Neural progenitor cell (in vitro differentiated cells): ENCODE results near the gene NKAIN2. TPM values are rescaled to one million over a fixed set of nuclear protein-coding genes. Genes with fewer than 3 reads are reported as not detected.

ENCODE experiments used
- DNase-seq: peaks from one replicate; pipeline ENCODE4 v3.0.0-alpha.2; 2016; ENCODE audit warnings: low spot score
- H2AFZ ChIP-seq: fragments of 200-600 bp; sonication (generic); replicated peaks from 2 replicates; pipeline ENCODE4 v1.6.1; 2016; ENCODE audit warnings: antibody characterized with exemption
- H3F3A ChIP-seq: fragments of 200-600 bp; sonication (generic); 2 replicates; pipeline ENCODE4 v1.6.1; 2016; ENCODE audit warnings: antibody characterized with exemption, low read depth
- H3K27ac ChIP-seq: fragments of 200-600 bp; sonication (generic); 2 replicates; pipeline ENCODE4 v1.5.1; 2016; ENCODE audit warnings: mild to moderate bottlenecking
- H3K27me3 ChIP-seq: fragments of 200-600 bp; sonication (generic); 2 replicates; pipeline ENCODE4 v1.6.1; 2016; ENCODE audit warnings: mild to moderate bottlenecking, moderate library complexity
- H3K36me3 ChIP-seq: fragments of 200-600 bp; sonication (generic); 2 replicates; pipeline ENCODE4 v1.5.1; 2016
- H3K4me1 ChIP-seq: fragments of 200-600 bp; sonication (generic); 2 replicates; pipeline ENCODE4 v1.6.1; 2016; ENCODE audit warnings: mixed run types
- H3K4me2 ChIP-seq: fragments of 200-600 bp; sonication (generic); 2 replicates; pipeline ENCODE4 v1.6.1; 2016
- H3K4me3 ChIP-seq: fragments of 200-600 bp; sonication (generic); 2 replicates; pipeline ENCODE4 v1.5.1; 2016
- H3K79me2 ChIP-seq: fragments of 200-600 bp; sonication (generic); 2 replicates; pipeline ENCODE4 v1.6.1; 2016; ENCODE audit warnings: low read depth
- H3K9ac ChIP-seq: fragments of 200-600 bp; sonication (generic); 2 replicates; pipeline ENCODE4 v1.6.1; 2016
- H3K9me3 ChIP-seq: fragments of 200-600 bp; sonication (generic); 2 replicates; pipeline ENCODE4 v1.5.1; 2016; ENCODE audit warnings: low read depth
- H4K20me1 ChIP-seq: fragments of 200-600 bp; sonication (generic); 2 replicates; pipeline ENCODE4 v1.6.1; 2016; ENCODE audit warnings: low read depth
- H3K27ac Mint-ChIP-seq: 3 replicates; pipeline ENCODE4 v1.8.0; 2021; ENCODE audit warnings: mixed read lengths
- H3K27me3 Mint-ChIP-seq: 2 replicates; pipeline ENCODE4 v1.8.0; 2022; ENCODE audit warnings: low read depth, mild to moderate bottlenecking, inconsistent platforms, moderate library complexity, mixed read lengths; ENCODE audit not compliant: insufficient read depth
- H3K36me3 Mint-ChIP-seq: 3 replicates; pipeline ENCODE4 v1.8.0; 2021; ENCODE audit warnings: mixed read lengths
- H3K4me1 Mint-ChIP-seq: 3 replicates; pipeline ENCODE4 v1.8.0; 2021; ENCODE audit warnings: mixed read lengths
- H3K4me3 Mint-ChIP-seq: 3 replicates; pipeline ENCODE4 v1.8.0; 2021; ENCODE audit warnings: mild to moderate bottlenecking, moderate library complexity, mixed read lengths
- H3K9me3 Mint-ChIP-seq: 3 replicates; pipeline ENCODE4 v1.8.0; 2020; ENCODE audit warnings: mixed read lengths
- CTCF ChIP-seq: fragments of 200-600 bp; sonication (generic); IDR thresholded peaks from 2 replicates; pipeline ENCODE4 v1.5.1; 2017; ENCODE audit warnings: antibody characterized with exemption, mild to moderate bottlenecking
- EZH2 ChIP-seq: fragments of 200-600 bp; sonication (generic); IDR thresholded peaks from 2 replicates; pipeline ENCODE4 v1.6.1; 2017; ENCODE audit warnings: antibody characterized with exemption, mild to moderate bottlenecking, moderate library complexity
- EZH2phosphoT487 ChIP-seq: fragments of 200-600 bp; sonication (generic); IDR thresholded peaks from 2 replicates; pipeline ENCODE4 v1.6.1; 2017; ENCODE audit warnings: antibody characterized with exemption
- total RNA-seq: library from RNA; depleted of rRNA; stranded (reverse); fragments of >200 nt; gene quantifications from 2 replicates; pipeline ENCODE4 v1.2.3, GENCODE V29; 2015; ENCODE audit warnings: low replicate concordance

The NKAIN2 gene
- total RNA-seq, 1 donor from 2014 or later: 0.45 TPM

- Histone ChIP-seq H3K27ac (no peak overlapping the region), H3K27me3 (no peaks in the 10 kb centered on the region), H2AFZ (no peak overlapping the region), H3K4me1 (no peaks in the 10 kb centered on the region), H3K9ac (no peak overlapping the region), H3K4me2 (no peak overlapping the region), H3K36me3 (no peaks in the 10 kb centered on the region), H3F3A (no peaks in the 10 kb centered on the region), H3K79me2 (no peaks in the 10 kb centered on the region), H3K4me3 (no peak overlapping the region), H3K9me3 (no peaks in the 10 kb centered on the region), H4K20me1 (no peaks in the 10 kb centered on the region)
- H3K27me3 Mint-ChIP-seq: no peaks in the 10 kb centered on the region
- no peak for DNase-seq
- H3K36me3 Mint-ChIP-seq: no peaks in the 10 kb centered on the region
- H3K4me3 Mint-ChIP-seq: no peak overlapping the region
- TF ChIP-seq EZH2phosphoT487: no peak
- no peaks in the 10 kb centered on the region for H3K9me3 Mint-ChIP-seq
- H3K4me1 Mint-ChIP-seq: no peaks in the 10 kb centered on the region
- no peak overlapping the region for H3K27ac Mint-ChIP-seq
Observed at GRCh38 chr6:123990376-123990775, 186.7 kb downstream of the NKAIN2 start.

- TF ChIP-seq CTCF (no peak), EZH2phosphoT487 (no peak), EZH2 (no peak)
- no peaks in the 10 kb centered on the region for H3K36me3 ChIP-seq
- no peak overlapping the region for H3K27ac ChIP-seq
- DNase-seq: no peak
- no peaks in the 10 kb centered on the region for H3K9me3 ChIP-seq
- Mint-ChIP-seq H3K27ac (no peak overlapping the region), H3K27me3 (no peaks in the 10 kb centered on the region), H3K4me3 (no peak overlapping the region), H3K36me3 (no peaks in the 10 kb centered on the region), H3K9me3 (no peaks in the 10 kb centered on the region), H3K4me1 (no peaks in the 10 kb centered on the region)
- H2AFZ ChIP-seq: no peak overlapping the region
- H3K27me3 ChIP-seq: no peaks in the 10 kb centered on the region
- no peak overlapping the region for H3K4me2 ChIP-seq
- no peaks in the 10 kb centered on the region for H4K20me1 ChIP-seq
- H3K9ac ChIP-seq: no peak overlapping the region
- H3K79me2 ChIP-seq: no peaks in the 10 kb centered on the region
- no peaks in the 10 kb centered on the region for H3K4me1 ChIP-seq
- H3K4me3 ChIP-seq: no peak overlapping the region
- H3F3A ChIP-seq: no peaks in the 10 kb centered on the region
Observed at GRCh38 chr6:123994168-123994567, 190.5 kb downstream of the NKAIN2 start.

- H2AFZ ChIP-seq: no peak overlapping the region
- H3F3A ChIP-seq: no peaks in the 10 kb centered on the region
- H3K36me3 ChIP-seq: no peaks in the 10 kb centered on the region
- no peak overlapping the region for H3K4me3 ChIP-seq
- H4K20me1 ChIP-seq: no peaks in the 10 kb centered on the region
- no peak for TF ChIP-seq CTCF
- TF ChIP-seq EZH2phosphoT487: no peak
- no peak for TF ChIP-seq EZH2
- Mint-ChIP-seq H3K27me3 (no peaks in the 10 kb centered on the region), H3K27ac (no peak overlapping the region), H3K4me1 (no peaks in the 10 kb centered on the region), H3K4me3 (no peak overlapping the region), H3K9me3 (no peaks in the 10 kb centered on the region), H3K36me3 (no peaks in the 10 kb centered on the region)
- H3K27me3 ChIP-seq: no peaks in the 10 kb centered on the region
- H3K9me3 ChIP-seq: no peaks in the 10 kb centered on the region
- H3K79me2 ChIP-seq: no peaks in the 10 kb centered on the region
- no peaks in the 10 kb centered on the region for H3K4me1 ChIP-seq
- no peak for DNase-seq
- H3K4me2 ChIP-seq: no peak overlapping the region
- H3K9ac ChIP-seq: no peak overlapping the region
- no peak overlapping the region for H3K27ac ChIP-seq
Observed at GRCh38 chr6:123994891-123995635, 191.4 kb downstream of the NKAIN2 start.

GRCh38 chr6:123997223-123997622 is 193.6 kb downstream of the NKAIN2 start:
- no peak overlapping the region for H3K9ac ChIP-seq
- H3K79me2 ChIP-seq: no peaks in the 10 kb centered on the region
- no peaks in the 10 kb centered on the region for H3K27me3 Mint-ChIP-seq

More at GRCh38 chr6:123997223-123997622, 193.6 kb downstream of the NKAIN2 start:
- no peak overlapping the region for H3K4me3 ChIP-seq
- no peak overlapping the region for H3K27ac ChIP-seq
- no peaks in the 10 kb centered on the region for H4K20me1 ChIP-seq
- Mint-ChIP-seq H3K9me3 (no peaks in the 10 kb centered on the region), H3K27ac (no peak overlapping the region), H3K36me3 (no peaks in the 10 kb centered on the region), H3K4me3 (no peak overlapping the region), H3K4me1 (no peaks in the 10 kb centered on the region)
- TF ChIP-seq EZH2phosphoT487: no peak
- TF ChIP-seq CTCF: no peak
- TF ChIP-seq EZH2: no peak
- H3F3A ChIP-seq: no peaks in the 10 kb centered on the region
- H3K9me3 ChIP-seq: no peaks in the 10 kb centered on the region
- no peak overlapping the region for H3K4me2 ChIP-seq
- no peaks in the 10 kb centered on the region for H3K27me3 ChIP-seq
- DNase-seq: no peak
- no peaks in the 10 kb centered on the region for H3K4me1 ChIP-seq
- no peaks in the 10 kb centered on the region for H3K36me3 ChIP-seq
- H2AFZ ChIP-seq: no peak overlapping the region
